K562 (cell line): ENCODE measurements around the gene HDAC3. TPM values are rescaled to one million over a fixed set of nuclear protein-coding genes. Genes with fewer than 3 reads are reported as not detected.
A peak's percentile ranks its signal among the peaks of the same experiment; 100 is the strongest.

Experiments used
- CEBPG ChIP-seq, 3 experiments: fragments of 200-800 bp in 1 of 3; sonication (Bioruptor generic) in 1 of 3; sonication (generic) in 1 of 3; formaldehyde crosslinking in 1 of 3; IDR thresholded peaks in 2 of 3; conservative IDR thresholded peaks in 1 of 3; 2 replicates each; pipeline versions ENCODE4 v1.6.1 to v1.8.0; 2016 to 2022; ENCODE audit warnings: missing compliant biosample characterization in 2 of 3, missing genetic modification characterization in 2 of 3, mild to moderate bottlenecking in 1 of 3, missing genetic modification reagents in 1 of 3
- CREBBP ChIP-seq: IDR thresholded peaks from one replicate; pipeline ENCODE4 v1.6.1; 2012; ENCODE audit warnings: low read depth, mild to moderate bottlenecking, control low read depth, inconsistent platforms, low read length
- HMGN3 ChIP-seq: IDR thresholded peaks from 2 replicates; pipeline ENCODE4 v1.6.1; 2011; ENCODE audit warnings: borderline replicate concordance, low read depth, mild to moderate bottlenecking, mixed read lengths, low read length; ENCODE audit not compliant: insufficient read length; ENCODE audit errors: extremely low read depth
- PHF21A ChIP-seq: fragments of 450-650 bp; IDR thresholded peaks from 2 replicates; pipeline ENCODE4 v1.6.1; 2017; ENCODE audit warnings: low read depth, borderline replicate concordance
- PURB ChIP-seq: sonication (generic); formaldehyde crosslinking; IDR thresholded peaks from 2 replicates; pipeline ENCODE4 v1.9.0; 2021; ENCODE audit warnings: low read depth, mild to moderate bottlenecking, missing genetic modification reagents
- RAD51 ChIP-seq: fragments of 450-650 bp; IDR thresholded peaks from 2 replicates; pipeline ENCODE4 v1.7.1; 2016; ENCODE audit warnings: low read depth, mild to moderate bottlenecking, borderline replicate concordance
- RREB1 ChIP-seq: fragments of 250-450 bp; sonication (Bioruptor Pico); IDR thresholded peaks from 2 replicates; pipeline ENCODE4 v1.4.0; 2020
- SMAD2 ChIP-seq: fragments of 150-350 bp; IDR thresholded peaks from 2 replicates; pipeline ENCODE4 v1.6.1; 2014; ENCODE audit warnings: low read depth, mild to moderate bottlenecking, low read length
- THRAP3 ChIP-seq: fragments of 450-650 bp; IDR thresholded peaks from 2 replicates; pipeline ENCODE4 v1.6.1; 2016; ENCODE audit warnings: mild to moderate bottlenecking, inconsistent platforms, borderline replicate concordance
- ZNF232 ChIP-seq: sonication (generic); formaldehyde crosslinking; IDR thresholded peaks from 2 replicates; pipeline ENCODE4 v1.8.0; 2022; ENCODE audit warnings: mild to moderate bottlenecking, missing genetic modification reagents
- polyA plus RNA-seq, 8 experiments: library from polyadenylated mRNA; depleted of rRNA in 4 of 8; stranded (reverse) in 5 of 8; unstranded in 3 of 8; fragments of >200 nt; fragmentation: Nextera tagmentation in 2 of 8; fragmentation: Illumina TruSeq in 1 of 8; extraction: Ambion mirVana in 2 of 8; extraction: Trizol in 1 of 8; gene quantifications; 2 replicates each; pipeline versions ENCODE4 v1.2.1 to v1.2.3, GENCODE V29; 2011 to 2014; ENCODE audit warnings: inconsistent platforms in 1 of 8, missing spikeins in 1 of 8
- total RNA-seq, 7 experiments: library from RNA; depleted of rRNA in 6 of 7; stranded (reverse); fragments of >200 nt in 6 of 7; fragmentation: Illumina TruSeq in 2 of 7; extraction: Trizol in 2 of 7; gene quantifications; 2 replicates each; pipeline versions ENCODE4 v1.2.1 to v1.2.3, GENCODE V29; 2011 to 2021; ENCODE audit warnings: low replicate concordance in 1 of 7
- TF ChIP-seq, protein P1 (sequence below), 2 experiments: fragments of 450-650 bp; IDR thresholded peaks; 2 replicates each; pipeline ENCODE4 v1.6.1; 2018; ENCODE audit warnings: mild to moderate bottlenecking in 2 of 2, low read depth in 1 of 2; ENCODE audit not compliant: partially characterized antibody in 2 of 2
- TF ChIP-seq, protein P2 (sequence below): fragments of 250-450 bp; sonication (Bioruptor Pico); IDR thresholded peaks from 2 replicates; pipeline ENCODE4 v1.4.0; 2020; ENCODE audit warnings: mild to moderate bottlenecking, moderate library complexity
- TF ChIP-seq, protein P3 (sequence below): sonication (generic); formaldehyde crosslinking; IDR thresholded peaks from 2 replicates; pipeline ENCODE4 v1.8.1; 2023; ENCODE audit warnings: mild to moderate bottlenecking, missing genetic modification reagents, moderate library complexity

Gene HDAC3
- total and polyA plus RNA-seq, 9 of the 15 experiments (the other 6 are each of a cell fraction or from before 2014, with no cell fraction given): 89.7 to 191 (median 119) TPM

- TF ChIP-seq RREB1 (no peak), THRAP3 (no peak), SMAD2 (no peak), PHF21A (no peak), HMGN3 (peak; percentile 84), ZNF232 (CRISPR knock-in tag) (no peak), CREBBP (no peak), PURB (CRISPR knock-in tag) (no peak), CEBPG (CRISPR knock-in tag; IDR thresholded peaks at IDR 0.05) (no peak), CEBPG (tag; conservative IDR thresholded peaks at IDR 0.05 in 1 of 2, IDR thresholded peaks at IDR 0.05 in 1 of 2) (no peak), RAD51 (peak; percentile 71)
- TF ChIP-seq, protein P1, sequence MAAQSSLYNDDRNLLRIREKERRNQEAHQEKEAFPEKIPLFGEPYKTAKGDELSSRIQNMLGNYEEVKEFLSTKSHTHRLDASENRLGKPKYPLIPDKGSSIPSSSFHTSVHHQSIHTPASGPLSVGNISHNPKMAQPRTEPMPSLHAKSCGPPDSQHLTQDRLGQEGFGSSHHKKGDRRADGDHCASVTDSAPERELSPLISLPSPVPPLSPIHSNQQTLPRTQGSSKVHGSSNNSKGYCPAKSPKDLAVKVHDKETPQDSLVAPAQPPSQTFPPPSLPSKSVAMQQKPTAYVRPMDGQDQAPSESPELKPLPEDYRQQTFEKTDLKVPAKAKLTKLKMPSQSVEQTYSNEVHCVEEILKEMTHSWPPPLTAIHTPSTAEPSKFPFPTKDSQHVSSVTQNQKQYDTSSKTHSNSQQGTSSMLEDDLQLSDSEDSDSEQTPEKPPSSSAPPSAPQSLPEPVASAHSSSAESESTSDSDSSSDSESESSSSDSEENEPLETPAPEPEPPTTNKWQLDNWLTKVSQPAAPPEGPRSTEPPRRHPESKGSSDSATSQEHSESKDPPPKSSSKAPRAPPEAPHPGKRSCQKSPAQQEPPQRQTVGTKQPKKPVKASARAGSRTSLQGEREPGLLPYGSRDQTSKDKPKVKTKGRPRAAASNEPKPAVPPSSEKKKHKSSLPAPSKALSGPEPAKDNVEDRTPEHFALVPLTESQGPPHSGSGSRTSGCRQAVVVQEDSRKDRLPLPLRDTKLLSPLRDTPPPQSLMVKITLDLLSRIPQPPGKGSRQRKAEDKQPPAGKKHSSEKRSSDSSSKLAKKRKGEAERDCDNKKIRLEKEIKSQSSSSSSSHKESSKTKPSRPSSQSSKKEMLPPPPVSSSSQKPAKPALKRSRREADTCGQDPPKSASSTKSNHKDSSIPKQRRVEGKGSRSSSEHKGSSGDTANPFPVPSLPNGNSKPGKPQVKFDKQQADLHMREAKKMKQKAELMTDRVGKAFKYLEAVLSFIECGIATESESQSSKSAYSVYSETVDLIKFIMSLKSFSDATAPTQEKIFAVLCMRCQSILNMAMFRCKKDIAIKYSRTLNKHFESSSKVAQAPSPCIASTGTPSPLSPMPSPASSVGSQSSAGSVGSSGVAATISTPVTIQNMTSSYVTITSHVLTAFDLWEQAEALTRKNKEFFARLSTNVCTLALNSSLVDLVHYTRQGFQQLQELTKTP (IDR thresholded peaks at IDR 0.05; ENCODE audit: low read depth in 1 of 2, partially characterized antibody in 2 of 2): no peak
- TF ChIP-seq, protein P2, sequence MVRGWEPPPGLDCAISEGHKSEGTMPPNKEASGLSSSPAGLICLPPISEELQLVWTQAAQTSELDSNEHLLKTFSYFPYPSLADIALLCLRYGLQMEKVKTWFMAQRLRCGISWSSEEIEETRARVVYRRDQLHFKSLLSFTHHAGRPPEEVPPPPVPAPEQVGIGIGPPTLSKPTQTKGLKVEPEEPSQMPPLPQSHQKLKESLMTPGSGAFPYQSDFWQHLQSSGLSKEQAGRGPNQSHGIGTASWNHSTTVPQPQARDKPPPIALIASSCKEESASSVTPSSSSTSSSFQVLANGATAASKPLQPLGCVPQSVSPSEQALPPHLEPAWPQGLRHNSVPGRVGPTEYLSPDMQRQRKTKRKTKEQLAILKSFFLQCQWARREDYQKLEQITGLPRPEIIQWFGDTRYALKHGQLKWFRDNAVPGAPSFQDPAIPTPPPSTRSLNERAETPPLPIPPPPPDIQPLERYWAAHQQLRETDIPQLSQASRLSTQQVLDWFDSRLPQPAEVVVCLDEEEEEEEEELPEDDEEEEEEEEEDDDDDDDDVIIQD (CRISPR knock-in tag): no peak
- TF ChIP-seq, protein P3, sequence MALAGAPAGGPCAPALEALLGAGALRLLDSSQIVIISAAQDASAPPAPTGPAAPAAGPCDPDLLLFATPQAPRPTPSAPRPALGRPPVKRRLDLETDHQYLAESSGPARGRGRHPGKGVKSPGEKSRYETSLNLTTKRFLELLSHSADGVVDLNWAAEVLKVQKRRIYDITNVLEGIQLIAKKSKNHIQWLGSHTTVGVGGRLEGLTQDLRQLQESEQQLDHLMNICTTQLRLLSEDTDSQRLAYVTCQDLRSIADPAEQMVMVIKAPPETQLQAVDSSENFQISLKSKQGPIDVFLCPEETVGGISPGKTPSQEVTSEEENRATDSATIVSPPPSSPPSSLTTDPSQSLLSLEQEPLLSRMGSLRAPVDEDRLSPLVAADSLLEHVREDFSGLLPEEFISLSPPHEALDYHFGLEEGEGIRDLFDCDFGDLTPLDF (CRISPR knock-in tag): 0 out of 2 replicates have a peak, but pooled peaks have one; percentile 69
These were observed 17.7 kb downstream of the HDAC3 start, which contains the start of gene DIAPH1 (continued) for GRCh38 chr5:141618804-141619554.
